Measurements from ENCODE around the gene TCEA2.

Gene TCEA2

DNA sequence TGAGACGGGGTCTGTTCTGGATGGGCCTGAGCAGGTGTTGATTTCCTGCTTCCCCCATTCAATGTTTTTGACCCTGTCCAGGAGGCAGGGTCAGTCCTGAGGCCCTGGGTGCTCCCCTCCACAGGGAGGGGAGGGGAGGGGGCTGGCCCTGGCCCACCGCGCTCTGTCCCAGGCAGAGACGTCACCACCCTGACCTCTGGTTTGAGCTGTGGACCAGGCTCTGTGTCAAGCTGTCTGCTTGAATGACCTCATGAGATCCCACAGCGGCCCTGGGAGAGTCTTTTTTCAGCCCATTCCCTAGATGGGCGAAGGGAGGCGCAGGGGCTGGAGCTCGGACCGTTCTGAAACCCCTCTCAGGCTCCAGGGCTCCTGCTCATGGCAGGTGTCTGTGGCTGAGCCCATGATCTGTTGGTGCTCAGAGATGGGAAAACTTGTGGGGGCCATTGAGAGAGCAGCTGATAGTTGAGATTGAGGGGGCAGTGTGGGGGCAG is 30.1 kb downstream of the TCEA2 start:
- DNase-seq (ENCODE audit: low read depth in 2 of 2), result no peak

DNA sequence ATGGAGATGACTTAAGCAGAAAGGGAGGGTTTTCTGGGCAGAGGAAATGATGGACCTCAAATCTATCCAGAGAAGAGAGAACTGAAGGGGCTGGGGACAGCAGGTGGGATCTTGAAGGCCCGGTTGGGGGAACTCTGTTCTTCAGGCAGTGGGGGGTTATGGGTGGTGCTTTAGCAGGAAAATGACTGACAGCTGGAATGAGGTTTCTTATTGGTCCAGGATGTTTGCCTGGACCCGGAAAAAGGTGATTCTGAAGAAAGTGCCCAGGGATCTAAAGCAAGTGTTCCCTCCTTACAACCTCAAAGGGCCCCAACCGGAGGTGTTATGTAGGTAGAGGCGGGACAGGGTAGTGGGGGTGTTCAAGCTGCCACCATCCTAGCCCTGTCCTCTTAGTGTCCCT is 32.5 kb downstream of the TCEA2 start:
- no peak for DNase-seq (ENCODE audit: low read depth in 2 of 2)

DNA sequence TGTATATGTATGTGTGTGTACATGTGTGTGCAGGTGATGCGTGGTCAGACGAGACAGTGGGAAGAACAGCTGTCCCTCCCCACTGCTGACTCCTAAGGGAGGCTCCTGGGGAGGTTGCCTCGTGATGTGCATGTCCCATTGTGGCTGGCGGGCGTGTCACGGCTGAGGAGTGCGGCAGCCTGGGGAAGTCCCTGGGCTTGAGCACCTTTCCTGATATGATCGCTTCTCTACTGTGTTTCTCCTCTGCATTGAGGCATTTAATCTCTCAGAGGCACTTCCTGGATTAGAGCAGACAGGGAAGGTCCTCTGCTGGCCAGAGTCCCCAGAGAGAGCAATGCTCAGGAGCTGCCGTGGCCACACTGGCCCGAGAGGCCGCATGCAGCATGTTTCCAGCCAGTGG is 32.9 kb downstream of the TCEA2 start:
- no peak for DNase-seq (ENCODE audit: low read depth in 2 of 2)

DNA sequence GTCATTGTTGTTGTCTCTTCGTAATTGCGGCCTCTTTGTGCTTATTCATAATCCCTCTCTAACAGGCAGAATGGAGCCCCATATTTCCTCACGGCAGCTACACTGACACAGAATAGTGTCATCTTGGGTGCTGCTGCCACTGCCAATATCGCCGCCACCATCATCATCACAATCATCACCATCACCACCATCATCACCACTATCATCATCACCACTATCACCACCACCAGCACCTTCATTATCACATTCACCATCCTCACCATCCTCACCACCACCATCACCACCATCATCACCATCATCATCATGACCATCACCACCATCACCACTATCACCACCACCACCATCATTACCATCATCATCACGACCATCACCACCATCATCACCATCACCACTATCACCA is 33.5 kb downstream of the TCEA2 start:
- DNase-seq (ENCODE audit: low read depth in 2 of 2), result no peak

DNA sequence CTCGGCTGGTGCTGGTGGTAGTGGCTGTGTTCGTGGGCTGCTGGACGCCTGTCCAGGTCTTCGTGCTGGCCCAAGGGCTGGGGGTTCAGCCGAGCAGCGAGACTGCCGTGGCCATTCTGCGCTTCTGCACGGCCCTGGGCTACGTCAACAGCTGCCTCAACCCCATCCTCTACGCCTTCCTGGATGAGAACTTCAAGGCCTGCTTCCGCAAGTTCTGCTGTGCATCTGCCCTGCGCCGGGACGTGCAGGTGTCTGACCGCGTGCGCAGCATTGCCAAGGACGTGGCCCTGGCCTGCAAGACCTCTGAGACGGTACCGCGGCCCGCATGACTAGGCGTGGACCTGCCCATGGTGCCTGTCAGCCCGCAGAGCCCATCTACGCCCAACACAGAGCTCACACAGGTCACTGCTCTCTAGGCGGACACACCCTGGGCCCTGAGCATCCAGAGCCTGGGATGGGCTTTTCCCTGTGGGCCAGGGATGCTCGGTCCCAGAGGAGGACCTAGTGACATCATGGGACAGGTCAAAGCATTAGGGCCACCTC is 35.5 kb downstream of the TCEA2 start:
- no peak for DNase-seq (ENCODE audit: low read depth in 2 of 2)

DNA sequence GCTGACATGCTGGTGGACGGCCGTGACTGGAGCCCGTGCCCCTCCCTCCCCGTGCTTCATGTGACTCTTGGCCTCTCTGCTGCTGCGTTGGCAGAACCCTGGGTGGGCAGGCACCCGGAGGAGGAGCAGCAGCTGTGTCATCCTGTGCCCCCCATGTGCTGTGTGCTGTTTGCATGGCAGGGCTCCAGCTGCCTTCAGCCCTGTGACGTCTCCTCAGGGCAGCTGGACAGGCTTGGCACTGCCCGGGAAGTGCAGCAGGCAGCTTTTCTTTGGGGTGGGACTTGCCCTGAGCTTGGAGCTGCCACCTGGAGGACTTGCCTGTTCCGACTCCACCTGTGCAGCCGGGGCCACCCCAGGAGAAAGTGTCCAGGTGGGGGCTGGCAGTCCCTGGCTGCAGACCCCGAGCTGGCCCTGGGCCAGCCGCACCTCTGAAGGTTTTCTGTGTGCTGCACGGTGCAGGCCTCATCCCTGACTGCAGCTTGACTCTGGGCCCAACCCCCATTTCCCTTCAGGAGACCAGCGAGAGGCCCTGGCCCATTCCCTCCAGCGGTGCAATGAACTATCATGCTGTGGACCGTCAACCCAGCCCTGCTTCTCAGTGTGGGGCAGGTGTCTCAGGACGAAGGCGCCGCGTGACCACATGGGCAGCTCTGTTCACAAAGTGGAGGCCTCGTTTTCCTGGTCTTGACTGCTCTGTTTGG is 36.2 kb downstream of the TCEA2 start:
- DNase-seq (ENCODE audit: low read depth in 2 of 2), result no peak

DNA sequence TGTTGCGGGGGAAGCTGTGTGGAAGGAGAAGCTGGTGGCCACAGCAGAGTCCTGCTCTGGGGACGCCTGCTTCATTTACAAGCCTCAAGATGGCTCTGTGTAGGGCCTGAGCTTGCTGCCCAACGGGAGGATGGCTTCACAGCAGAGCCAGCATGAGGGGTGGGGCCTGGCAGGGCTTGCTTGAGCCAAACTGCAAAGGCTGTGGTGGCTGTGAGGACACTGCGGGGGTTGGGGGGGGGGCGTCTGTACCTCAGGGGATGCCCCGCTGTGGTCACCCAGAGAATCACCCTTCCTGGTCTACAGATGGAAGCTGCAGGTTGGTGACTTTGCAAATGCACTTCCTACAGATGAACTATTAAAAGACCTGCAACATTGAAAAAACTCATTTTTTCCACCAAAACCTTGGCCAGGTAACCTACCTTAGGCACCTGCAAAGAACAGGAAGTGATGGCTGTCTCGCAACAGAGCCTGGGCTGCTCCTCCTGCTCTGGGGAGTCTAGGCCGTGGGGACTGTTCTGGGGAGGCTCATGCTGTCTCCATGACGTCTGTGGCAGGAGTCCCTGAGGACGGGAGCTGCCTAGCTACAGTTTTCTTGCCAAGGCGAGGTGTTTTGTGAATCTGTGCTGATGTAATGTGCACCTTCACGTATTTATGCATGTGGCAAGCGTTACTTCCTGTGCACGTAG is 37.0 kb downstream of the TCEA2 start:
- no peak for DNase-seq (ENCODE audit: low read depth in 2 of 2)

DNA sequence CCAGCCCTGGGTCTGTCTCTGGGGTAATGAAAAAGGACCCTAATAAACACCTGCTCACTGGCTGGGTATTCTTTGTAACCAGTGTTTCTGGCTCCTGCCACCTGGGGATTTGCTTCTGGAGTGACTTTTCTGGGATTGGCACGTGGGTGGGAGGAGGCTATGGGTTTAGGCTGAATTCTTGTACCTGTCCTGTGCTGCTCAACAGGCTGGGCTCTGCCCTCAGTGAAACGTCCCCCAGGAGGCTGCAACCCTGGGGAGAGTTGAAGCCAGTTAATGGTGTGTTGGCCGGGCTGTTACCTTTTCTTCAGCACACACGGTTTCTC is 37.5 kb downstream of the TCEA2 start:
- DNase-seq (ENCODE audit: low read depth in 2 of 2), result no peak

DNA sequence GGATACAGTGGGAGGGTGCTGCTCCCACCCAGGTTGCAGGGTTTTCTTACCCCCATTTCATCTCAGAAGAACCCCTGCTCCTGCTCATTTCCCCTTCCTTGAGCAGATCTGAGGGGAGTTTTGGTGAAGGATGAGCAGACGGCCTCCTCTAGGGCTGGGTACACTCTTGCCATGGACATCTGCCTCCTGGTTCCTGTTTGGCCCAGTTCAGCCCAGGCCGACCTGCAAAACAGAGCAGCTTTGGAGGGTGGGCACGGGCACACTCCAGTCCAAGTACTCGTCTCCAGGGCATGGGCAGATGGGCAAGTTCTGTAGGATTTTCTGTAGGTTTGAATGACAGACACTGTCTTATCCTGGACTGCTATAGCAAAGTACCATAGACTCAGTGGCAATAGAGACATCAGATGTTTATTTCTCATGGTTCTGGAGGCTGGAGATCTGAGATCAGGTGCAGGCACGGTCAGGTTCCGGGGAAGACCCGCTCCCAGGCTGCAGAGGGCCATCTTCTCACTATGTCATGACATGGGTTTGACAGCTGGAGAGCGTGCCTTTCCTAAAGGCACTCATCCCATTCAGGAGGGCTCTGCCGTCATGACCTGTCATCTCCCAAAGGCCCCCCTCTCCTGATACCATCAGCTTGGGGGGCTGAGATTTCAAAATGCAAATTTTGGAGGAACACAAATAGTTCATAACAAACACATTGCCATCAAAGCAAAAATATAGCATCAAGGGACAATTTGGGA is 38.1 kb downstream of the TCEA2 start:
- no peak for DNase-seq (ENCODE audit: low read depth in 2 of 2)

DNA sequence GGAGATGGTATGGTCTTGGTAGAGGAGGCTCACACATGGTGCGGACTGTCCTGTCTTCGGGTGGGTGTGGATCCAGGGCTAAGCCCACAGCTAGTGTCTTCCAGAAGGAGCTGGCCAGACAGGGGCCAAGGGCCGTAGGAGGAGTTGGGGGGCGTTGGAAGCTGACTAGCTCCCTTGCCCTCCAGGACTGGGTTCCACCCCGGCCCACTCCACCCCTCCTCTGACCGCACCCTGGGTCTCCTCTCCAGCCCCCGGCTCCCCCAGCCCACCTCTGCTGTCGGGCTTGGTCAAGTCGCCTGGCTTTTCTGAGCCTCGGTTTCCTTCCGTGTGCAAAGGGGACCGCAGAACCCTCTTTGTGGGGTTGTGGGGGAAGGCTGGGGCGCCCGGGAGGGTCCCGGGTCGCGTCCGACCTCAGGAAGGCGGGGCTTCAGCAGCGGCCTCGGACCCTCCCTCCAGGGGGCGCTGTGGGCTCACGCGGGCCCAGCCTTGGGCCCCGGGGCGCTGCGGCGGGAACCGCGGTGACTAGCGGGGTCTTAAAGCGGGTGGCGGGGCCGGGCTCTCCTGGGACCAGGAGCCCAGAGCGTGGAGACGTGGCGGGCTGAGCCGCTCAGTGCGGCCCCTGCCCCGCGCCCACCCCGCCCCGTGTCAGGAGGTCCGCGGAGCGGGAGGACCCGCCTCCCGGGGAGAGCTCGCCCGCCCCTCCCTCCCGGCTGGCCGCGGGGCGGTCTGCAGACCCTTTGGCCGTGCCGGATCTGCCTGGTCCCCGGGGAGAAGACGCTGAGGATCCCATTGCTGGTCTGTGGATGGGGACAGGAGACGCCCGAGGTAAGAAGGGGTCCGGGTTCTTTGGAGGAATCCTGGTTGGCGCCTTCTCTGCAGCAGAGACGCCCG is 39.0 kb downstream of the TCEA2 start:
- peak; percentile 39 to 47 for DNase-seq (ENCODE audit: low read depth in 2 of 2)

DNA sequence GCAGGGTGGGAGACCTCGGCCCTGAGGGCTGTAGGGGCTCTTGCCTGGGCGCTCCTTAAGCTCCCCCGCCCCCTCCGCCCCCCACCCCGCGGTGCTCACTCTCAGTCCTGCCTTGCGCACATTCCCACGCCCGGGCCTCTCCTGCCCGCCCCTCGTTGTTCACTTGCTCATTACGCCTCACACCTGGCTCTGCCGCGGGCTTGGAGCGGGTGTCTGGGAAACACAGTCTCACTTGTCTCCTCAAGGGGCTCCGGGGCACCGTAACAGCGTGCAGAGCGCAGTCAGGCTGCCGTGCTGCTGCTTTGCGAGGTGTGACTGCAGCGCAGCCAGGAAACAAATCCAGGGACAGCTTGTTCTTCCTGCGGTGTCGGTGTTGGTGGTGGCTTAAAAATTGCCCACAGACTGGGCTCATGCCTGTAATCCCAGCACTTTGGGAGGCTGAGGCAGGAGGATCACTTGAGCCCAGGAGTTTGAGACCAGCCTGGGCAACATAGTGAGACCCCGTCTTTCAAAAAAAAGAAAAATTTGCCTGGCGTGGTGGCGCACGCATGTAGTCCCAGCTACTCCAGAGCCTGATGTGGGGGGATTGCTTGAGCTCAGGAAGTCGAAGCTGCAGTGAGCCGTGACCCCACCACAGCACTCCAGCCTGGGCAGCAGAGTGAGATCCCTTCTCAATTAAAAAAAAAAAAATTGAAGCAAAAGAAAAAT is 39.8 kb downstream of the TCEA2 start:
- no peak for DNase-seq (ENCODE audit: low read depth in 2 of 2)

DNA sequence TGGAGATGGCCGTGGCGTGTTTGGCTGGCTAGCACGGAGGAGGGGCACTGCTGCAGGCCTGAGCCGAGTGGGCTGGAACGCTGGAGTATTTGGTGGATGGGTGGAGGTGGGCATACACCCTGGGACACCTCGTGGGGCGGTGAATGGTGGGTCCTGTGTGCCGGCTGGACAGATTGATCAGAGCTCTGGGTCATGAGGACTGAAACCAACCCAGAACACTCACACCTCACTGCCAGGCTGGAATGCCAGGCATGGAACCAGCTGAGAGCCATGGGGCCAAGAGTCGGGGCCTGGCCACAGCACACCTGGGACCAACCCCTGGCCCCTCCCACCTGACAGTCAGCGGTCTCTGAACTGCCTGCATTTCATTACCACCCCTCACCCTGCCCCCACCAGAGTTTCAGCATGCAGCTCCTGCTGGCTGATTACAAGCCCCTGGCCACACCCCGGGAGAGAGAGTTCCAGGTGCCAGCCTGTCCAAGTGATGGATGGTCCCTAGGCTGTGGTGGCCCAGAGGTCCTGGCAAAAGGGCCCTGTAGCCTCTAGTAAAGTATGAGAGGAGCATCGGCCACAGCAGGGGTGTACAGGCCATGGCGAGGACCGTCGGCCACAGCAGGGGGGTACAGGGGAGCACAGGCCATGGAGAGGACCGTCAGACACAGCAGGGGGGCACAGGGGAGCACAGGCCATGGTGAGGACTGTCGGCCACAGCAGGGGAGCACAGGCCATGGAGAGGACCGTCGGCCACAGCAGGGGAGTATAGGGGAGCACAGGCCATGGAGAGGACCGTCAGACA is 41.1 kb downstream of the TCEA2 start:
- DNase-seq (ENCODE audit: low read depth in 2 of 2), result no peak

DNA sequence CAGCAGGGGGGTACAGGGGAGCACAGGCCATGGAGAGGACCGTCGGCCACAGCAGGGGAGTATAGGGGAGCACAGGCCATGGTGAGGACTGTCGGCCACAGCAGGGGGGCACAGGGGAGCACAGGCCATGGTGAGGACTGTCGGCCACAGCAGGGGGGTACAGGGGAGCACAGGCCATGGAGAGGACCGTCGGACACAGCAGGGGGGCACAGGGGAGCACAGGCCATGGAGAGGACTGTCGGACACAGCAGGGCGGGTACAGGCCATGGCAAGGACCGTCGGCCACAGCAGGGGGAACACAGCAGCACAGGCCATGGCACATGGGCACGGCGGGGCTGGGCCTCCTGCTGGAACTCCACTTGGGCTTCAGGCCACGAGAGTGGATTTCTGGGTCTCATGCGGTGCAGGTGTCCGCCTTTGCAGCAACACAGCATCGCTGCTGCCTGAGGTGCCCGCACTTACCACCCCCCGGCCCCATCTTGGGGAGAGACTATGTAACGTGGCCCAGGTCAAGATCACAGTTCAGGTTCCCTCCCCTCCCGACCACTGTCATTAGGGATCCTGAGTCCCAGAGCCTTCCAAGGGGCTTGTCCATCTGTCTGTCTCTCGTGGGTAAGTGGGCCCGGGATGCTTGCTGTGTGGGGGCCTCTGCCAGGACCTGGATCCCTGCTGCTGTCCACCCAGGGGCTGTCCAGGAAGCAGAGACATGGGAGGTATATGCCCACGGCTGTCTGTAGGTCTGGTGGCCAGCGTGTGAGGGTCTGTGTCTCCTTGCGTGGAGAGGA is 41.9 kb downstream of the TCEA2 start:
- DNase-seq (ENCODE audit: low read depth in 2 of 2), result no peak

DNA sequence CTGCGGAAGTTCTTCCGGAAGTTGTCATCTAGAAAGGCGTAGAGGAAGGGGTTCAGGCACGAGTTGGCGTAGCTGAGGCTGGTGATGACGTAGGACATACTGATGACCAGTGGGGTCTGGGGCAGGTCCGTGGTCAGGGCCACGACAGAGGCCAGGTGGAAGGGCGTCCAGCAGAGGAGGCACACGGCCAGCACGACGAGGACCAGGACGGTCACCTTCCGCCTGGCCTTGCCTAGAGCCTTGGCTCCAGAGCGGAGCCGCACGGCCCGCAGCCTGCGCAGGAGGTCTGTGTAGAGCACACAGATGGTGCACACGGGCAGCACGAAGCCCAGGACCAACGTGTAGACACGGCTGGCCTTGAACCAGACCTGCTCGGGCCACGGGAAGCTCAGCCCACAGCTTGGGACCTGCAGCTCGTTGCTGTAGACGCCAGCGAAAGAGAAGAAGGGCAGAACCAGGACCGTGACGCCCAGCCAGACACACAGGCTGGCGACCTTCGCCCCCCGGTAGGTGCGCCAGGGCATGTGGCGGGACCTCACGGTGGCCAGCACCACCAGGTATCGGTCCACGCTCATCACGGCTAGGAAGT is 42.9 kb downstream of the TCEA2 start:
- no peak for DNase-seq (ENCODE audit: low read depth in 2 of 2)

DNA sequence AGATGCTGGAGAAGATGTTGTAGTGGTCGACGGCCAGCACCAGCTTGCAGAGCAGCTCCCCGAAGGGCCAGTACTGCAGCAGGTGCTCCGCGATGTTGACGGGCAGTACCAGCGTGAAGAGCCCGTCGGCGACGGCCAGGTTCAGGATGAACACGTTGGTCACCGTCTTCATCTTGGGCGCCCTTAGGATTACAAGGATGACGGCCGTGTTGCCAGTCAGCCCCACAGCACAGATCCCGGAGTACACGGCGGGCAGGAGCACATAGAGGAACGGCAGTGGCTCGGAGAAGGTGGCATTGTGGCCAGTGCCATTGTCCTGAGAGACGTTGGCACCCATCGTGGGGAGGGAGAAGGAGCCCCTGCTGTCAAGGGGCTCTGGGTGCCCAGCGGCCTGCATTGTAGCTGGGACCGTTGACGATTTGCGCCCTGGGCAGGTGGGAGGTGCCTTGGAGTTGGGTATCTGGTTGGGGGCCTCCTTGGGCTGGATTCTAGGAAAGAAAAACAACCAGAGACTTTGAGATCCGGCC is 43.5 kb downstream of the TCEA2 start:
- DNase-seq (ENCODE audit: low read depth in 2 of 2), result no peak

DNA sequence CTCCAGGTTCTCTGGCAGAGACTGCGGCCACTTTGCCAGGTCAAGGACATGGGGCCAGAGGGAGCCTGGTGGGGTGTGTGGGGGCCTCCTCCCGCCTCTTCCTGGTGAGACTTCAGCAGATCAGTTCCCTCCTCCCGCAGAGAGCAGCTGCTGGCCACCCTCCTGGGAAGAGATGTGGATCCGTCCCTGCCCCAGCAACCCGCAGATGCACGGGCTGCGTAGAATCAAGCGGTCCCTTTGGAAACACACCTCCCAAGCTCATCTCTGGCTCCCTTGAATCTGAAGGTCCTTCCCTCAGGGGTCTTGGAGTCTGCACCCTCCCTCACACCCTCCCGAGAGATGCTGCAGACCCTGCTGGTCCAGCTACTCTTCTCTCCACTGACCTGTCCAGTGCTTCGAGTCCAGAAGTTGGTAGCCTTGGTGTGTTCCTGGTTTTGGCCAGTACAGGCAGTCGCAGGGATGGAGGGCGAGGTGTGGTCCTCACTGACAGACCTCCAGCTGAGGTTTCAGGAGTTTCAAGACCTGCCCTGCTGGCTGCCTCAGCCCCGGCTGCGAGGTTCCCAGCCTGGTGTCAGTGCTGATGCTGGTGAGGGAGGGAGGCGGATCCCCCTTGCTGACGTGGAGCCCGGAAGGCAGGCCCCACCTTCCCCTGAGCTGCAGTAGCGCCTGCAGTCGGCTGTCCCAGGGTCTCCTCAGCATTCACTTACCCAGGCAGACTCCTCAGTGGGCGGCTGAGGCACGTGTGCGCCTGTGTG is 44.2 kb downstream of the TCEA2 start, which contains the start of gene NPBWR2:
NPBWR2 (minus strand) TSS at position 585 of the 755 bp plus-strand sequence. CDS start 734 bp downstream, outside the sequence.
- DNase-seq (ENCODE audit: low read depth in 2 of 2), result no peak

DNA sequence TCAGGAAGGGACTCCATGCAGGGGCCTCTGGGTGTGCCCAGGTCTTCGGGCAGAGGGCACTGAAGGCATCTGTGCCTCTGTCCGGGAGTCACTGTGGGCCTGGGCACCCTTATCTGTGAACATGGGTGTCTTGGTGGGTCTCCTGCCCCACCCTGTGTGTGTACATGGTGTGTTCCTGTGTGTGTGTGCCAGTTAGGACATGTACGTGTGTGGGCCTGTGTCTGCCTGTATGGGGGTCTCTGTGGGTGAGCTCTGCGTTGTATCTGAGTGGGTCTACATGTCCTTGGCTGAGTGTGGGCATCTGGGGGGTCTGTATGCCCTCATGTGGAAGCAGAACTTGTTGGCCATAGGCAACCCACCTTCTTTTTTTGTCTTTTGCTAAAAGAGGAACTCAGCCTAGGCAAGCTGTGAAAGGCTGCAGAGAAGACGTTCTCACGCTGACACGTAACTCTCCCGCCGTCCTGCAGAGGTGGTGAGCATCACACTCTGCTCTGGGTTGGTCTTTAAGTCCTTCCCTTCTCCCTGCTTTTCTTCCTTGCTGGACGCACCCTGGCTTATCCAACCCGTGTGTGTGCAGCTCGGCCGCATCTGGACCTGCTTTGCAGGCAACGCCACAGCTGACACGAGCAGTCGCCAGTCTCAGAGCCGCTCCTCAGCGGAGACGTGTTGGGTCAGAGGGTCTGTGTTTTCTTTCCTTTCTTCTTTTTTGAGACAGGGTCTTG is 44.9 kb downstream of the TCEA2 start:
- DNase-seq (ENCODE audit: low read depth in 2 of 2), result no peak
